IgD-negative memory B cell (primary cell): ENCODE data around the gene SCUBE3. TPM values are rescaled to one million over a fixed set of nuclear protein-coding genes. Genes with fewer than 3 reads are reported as not detected.

ENCODE experiments used
- H3K27ac Mint-ChIP-seq, 3 donors: one replicate each; pipeline ENCODE4 v1.8.0; 2020 to 2022; ENCODE audit warnings: mild to moderate bottlenecking in 3 of 3, mixed read lengths in 3 of 3, moderate library complexity in 1 of 3
- H3K27me3 Mint-ChIP-seq: one replicate; pipeline ENCODE4 v1.8.0; 2021; ENCODE audit warnings: mixed read lengths
- H3K36me3 Mint-ChIP-seq: one replicate; pipeline ENCODE4 v1.8.0; 2020; ENCODE audit warnings: mild to moderate bottlenecking, mixed read lengths
- H3K4me1 Mint-ChIP-seq, 3 donors: one replicate each; pipeline ENCODE4 v1.8.0; 2020 to 2022; ENCODE audit warnings: mixed read lengths in 3 of 3, mild to moderate bottlenecking in 1 of 3
- H3K4me3 Mint-ChIP-seq, 4 donors: one replicate each; pipeline ENCODE4 v1.8.0; 2020 to 2022; ENCODE audit warnings: mild to moderate bottlenecking in 4 of 4, mixed read lengths in 4 of 4, moderate library complexity in 3 of 4
- H3K9me3 Mint-ChIP-seq, 3 donors: one replicate each; pipeline ENCODE4 v1.8.0; 2020 to 2021; ENCODE audit warnings: mixed read lengths in 3 of 3, mild to moderate bottlenecking in 1 of 3
- polyA plus RNA-seq: library from polyadenylated mRNA; unstranded; fragments of 300-500 nt; fragmentation: Illumina TruSeq; gene quantifications from one replicate; pipeline ENCODE4 v1.2.3, GENCODE V29; 2021

The SCUBE3 gene
- polyA plus RNA-seq, 1 donor from 2014 or later, result 0.09 TPM

DNA sequence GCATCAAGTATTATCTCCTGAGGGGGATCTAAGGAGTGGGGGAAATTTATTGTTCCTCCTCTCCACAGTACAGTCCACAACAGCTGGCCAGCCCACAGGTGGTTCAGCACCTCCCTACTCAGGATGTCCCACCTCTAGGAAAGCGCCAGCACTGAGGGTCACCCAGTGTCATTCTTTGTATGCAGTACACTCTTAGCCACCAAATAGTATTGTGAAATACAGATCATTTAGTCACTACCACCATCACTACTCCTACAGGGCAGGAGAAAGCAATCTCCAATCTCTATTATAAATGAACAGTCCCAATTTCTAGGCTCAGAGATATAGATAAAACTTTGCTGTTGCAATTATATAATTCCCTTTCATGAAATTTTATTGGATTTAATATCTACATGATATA is 39.5 kb downstream of the SCUBE3 start:
- Mint-ChIP-seq H3K27me3 (no peaks in the 10 kb centered on the region), H3K36me3 (no peaks in the 10 kb centered on the region), H3K4me1 (peaks cover 5 to 15% (median 8%) of the 10 kb centered on the region in 3 donors), H3K4me3 (peak overlapping the region in 1 of 4 donors; percentile 52), H3K27ac (no peak overlapping the region), H3K9me3 (no peaks in the 10 kb centered on the region)

DNA sequence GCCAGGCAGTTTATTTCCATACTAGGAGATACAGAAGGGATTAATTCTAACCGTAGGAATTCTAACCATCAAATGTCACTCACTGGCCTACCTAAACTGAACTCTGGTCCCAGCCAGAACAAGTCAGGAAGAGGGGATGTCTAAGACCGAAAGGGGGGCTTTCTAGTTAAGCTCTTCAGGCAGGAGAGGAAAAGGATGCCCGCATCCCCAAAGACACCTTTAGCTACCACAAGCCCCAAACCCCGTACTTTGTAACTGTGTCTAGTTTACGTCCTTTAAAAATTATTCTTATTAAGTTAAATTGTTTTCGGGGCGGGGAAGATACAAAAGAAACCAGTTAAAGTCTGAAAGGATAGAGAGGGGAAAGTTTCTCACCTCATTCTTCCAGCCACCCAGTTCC is 44.6 kb downstream of the SCUBE3 start:
- Mint-ChIP-seq H3K4me1 (peaks cover 18 to 43% (median 36%) of the 10 kb centered on the region in 3 donors), H3K27ac (peak overlapping the region; percentile 96 to 97 (median 96)), H3K9me3 (no peaks in the 10 kb centered on the region), H3K27me3 (no peaks in the 10 kb centered on the region), H3K36me3 (no peaks in the 10 kb centered on the region), H3K4me3 (peak overlapping the region; percentile 90 to 100 (median 98))

DNA sequence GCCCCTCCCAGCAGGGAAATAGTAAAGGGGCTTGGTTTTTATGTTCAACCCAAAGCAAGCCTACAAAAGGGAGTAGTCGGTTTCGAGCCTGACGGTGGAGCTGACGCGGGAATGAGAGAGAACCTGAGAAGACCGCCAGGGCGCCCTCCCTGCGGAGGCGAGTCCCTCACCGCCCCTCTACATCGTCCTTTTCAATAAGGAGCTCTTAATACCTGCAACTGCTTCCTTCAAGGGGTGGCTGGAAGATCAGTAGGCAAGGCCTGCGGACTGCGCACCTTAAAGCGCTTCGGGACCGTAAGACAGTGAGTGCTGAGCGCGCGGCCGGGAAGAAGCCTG is 45.1 kb downstream of the SCUBE3 start:
- H3K36me3 Mint-ChIP-seq, result no peaks in the 10 kb centered on the region
- peak overlapping the region; percentile 90 to 100 (median 98) for H3K4me3 Mint-ChIP-seq
- H3K27me3 Mint-ChIP-seq, result no peaks in the 10 kb centered on the region
- no peaks in the 10 kb centered on the region for H3K9me3 Mint-ChIP-seq
- H3K4me1 Mint-ChIP-seq, result peaks cover 18 to 44% (median 38%) of the 10 kb centered on the region in 3 donors
- H3K27ac Mint-ChIP-seq, result peak overlapping the region; percentile 96 to 97 (median 96)

DNA sequence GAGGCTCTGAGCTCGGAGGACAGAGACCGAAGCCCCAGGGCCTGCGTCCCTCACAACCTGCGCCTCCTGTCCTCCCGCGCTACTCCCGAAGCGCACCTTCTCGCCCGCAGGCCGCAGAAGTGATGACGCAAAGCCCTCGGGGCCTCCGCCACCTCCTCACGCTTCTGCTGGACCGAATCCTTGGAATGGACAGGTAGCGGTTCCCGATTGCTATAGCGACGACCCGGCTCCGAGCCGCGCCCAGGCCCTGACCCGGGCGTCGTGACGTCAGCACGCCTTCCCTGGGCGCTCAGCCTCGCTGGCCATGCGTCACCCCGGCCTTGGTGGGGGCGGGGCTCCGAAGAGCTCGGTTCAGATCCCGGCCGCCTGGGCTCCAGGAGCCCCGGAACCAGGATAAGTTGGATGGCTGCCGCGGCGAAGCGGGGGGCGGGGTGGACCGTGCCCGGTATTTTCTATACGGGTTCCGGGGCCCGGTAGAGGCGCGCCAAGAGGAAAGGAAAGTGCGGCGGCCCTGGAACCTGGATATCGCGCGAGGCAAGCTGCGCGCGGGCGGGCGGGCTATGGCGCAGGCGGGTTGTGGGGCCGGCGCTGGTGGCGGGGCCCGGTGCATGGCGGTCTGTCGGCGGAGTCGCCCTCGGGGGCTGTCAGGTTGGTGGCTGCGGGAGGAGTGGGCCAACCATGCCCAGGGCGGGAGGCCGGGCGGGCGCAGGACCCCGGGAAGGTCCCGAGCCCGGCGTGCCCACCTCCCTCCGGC is 45.6 kb downstream of the SCUBE3 start, which contains the start of gene ZNF76:
ZNF76 (plus strand) TSS at position 542 of the 754 bp plus-strand sequence. CDS start 21,417 bp downstream, outside the sequence.
- H3K27me3 Mint-ChIP-seq, result peaks cover 2% of the 10 kb centered on the region
- peaks cover 24 to 49% (median 43%) of the 10 kb centered on the region in 3 donors for H3K4me1 Mint-ChIP-seq
- H3K9me3 Mint-ChIP-seq, result no peaks in the 10 kb centered on the region
- peak within 1 kb of the TSS; percentile 90 to 100 (median 98) for H3K4me3 Mint-ChIP-seq
- peak within 1 kb of the TSS; percentile 96 to 97 (median 96) for H3K27ac Mint-ChIP-seq
- H3K36me3 Mint-ChIP-seq, result no peaks in the 10 kb centered on the region

DNA sequence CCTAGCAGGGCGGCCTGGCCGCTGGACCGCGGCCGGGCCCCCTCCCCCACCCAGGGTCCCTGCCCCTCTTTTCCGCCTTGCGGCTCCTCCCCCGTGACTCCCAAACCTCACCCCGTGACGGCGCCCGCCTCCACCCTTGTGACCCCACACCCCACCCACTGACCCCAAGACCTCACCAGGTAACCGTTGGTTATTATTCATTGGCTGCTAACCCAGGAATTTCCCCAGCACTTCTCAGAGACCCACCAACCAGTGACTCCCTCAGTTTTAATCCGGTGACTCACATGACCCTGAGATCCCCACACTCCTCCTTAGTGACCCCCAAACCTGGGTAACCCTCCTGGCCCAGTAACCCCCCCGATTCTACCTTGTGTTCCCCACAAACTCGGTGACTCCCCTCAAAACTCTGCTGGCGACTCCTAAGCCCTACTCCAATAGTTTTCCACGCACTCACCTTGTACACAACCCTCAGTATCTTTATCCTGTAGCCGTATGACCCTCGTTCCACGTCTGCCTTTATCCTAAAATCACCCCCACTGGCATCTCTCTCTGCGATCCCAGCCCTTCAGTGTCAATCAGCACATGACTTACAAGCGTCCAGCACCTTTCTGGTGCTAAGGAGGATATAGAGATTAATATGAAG is 46.3 kb downstream of the SCUBE3 start:
- Mint-ChIP-seq H3K4me1 (peaks cover 27 to 51% (median 49%) of the 10 kb centered on the region in 3 donors), H3K4me3 (peak overlapping the region; percentile 82 to 100 (median 90)), H3K27ac (peak overlapping the region; percentile 94 to 96 (median 96))

DNA sequence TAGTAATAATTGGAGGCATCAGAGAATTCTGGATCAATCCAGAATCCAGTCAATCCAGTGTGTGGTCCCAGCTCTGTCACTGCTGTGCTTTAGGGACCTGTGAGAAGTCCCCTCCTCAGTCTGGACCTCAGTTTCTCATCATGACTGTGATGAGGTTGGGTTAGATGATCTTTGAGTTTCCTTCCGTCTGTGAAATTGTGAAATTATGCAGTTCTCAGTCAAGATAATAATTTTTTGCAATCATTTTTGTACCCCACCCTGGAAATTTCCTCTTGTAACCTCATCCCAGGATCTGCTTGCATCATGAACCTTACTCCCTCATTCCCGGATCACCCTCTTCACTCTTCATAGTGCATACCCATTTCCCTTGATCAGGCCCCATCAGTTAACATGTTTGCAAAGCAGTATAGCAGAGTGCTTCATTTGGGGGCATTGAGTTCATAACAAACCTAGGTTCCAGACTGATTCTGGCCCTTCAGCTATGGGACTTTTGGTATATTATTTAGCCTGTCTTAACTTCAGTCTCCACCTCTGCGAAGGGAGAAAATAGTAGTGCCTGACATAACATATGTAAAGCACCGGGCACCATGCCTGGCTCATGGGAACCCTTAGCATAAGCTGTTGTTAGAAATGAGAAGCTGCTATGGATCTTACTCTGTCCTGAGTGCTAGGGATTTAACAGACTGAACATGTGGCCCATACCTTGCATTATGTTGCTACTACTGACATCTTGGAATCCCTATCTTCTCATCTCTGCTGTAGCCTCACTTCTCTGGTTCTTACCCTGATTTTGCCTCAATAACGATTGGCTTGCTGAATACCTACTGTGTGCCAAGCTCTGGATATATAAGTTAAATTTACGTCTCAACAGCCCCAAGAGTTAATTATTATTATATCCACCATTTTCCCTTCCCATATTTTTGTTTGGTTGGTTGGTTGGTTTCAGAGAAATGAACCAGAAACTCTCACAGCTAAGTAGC is 47.1 kb downstream of the SCUBE3 start:
- no peaks in the 10 kb centered on the region for H3K36me3 Mint-ChIP-seq
- H3K9me3 Mint-ChIP-seq, result no peaks in the 10 kb centered on the region
- peak overlapping the region; percentile 94 to 96 (median 96) for H3K27ac Mint-ChIP-seq
- peaks cover 32 to 56% (median 53%) of the 10 kb centered on the region in 3 donors for H3K4me1 Mint-ChIP-seq
- H3K4me3 Mint-ChIP-seq, result peak overlapping the region; percentile 82 to 100 (median 90)
- H3K27me3 Mint-ChIP-seq, result peaks cover 2% of the 10 kb centered on the region

More for the DNA sequence above, 46.3 kb downstream of the SCUBE3 start:
- peaks cover 2% of the 10 kb centered on the region for H3K27me3 Mint-ChIP-seq
- no peaks in the 10 kb centered on the region for H3K9me3 Mint-ChIP-seq
- H3K36me3 Mint-ChIP-seq, result no peaks in the 10 kb centered on the region

DNA sequence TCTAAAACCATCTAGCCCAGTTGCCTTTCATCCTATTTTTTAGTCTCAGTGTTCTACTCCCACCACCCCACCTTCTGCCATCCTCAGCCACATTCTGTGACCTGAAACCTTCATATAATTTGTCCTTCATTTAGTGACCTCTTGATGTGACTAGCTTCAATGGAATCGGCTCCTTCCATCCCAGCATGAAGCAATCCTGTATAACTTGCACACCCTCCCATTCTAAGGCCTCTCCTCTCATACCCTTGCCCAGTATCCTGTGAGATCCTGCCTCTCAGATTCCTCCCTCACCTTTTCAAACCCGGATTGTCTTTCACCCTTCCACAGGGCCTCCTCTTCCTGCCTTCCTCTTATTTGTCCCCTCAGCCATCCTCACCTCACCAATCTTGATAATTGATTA is 48.8 kb downstream of the SCUBE3 start:
- Mint-ChIP-seq H3K4me3 (peak overlapping the region in 1 of 4 donors; percentile 90), H3K4me1 (peaks cover 33 to 54% (median 52%) of the 10 kb centered on the region in 3 donors), H3K36me3 (no peaks in the 10 kb centered on the region), H3K9me3 (no peaks in the 10 kb centered on the region), H3K27me3 (peaks cover 2% of the 10 kb centered on the region), H3K27ac (peak overlapping the region in 2 of 3 donors; percentile 25 to 96)

DNA sequence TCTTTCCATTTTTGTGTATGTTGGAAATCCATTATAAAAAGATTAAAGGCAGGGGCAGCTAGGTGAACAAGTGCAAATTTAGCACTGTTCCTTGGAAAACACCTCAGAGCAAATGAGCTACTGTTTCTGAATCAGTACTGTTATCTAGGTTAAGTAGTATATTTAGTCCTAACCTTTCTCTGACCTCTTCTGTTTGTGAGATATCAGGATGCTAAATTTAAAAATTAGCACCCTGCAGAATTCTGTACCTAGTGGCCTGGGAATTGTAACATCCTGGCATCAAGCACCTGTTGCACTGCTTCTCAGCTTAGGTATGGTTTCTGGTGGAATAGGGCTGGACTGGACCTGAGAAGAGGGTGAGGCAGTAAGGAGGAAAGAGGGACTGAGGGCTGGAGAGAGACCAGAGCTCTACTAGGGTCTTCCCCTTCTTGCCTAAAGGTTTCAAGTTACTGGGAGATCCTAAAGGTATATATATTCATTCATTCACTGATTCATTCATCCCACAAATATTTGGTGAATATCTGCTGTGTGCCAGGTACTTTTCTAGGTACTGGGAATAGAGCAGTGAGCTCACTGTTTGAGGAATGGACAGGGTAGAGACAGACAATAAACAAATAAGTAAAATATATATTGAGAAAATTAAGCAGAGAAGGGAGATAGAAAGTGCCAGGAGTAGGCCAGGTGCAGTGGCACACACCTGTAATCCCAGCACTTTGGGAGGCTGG is 51.0 kb downstream of the SCUBE3 start:
- H3K27me3 Mint-ChIP-seq, result peaks cover 2% of the 10 kb centered on the region
- no peaks in the 10 kb centered on the region for H3K9me3 Mint-ChIP-seq
- peak overlapping the region in 1 of 3 donors; percentile 96 for H3K27ac Mint-ChIP-seq
- peak overlapping the region in 1 of 4 donors; percentile 63 for H3K4me3 Mint-ChIP-seq
- H3K4me1 Mint-ChIP-seq, result peaks cover 29 to 53% (median 47%) of the 10 kb centered on the region in 3 donors
- no peaks in the 10 kb centered on the region for H3K36me3 Mint-ChIP-seq

DNA sequence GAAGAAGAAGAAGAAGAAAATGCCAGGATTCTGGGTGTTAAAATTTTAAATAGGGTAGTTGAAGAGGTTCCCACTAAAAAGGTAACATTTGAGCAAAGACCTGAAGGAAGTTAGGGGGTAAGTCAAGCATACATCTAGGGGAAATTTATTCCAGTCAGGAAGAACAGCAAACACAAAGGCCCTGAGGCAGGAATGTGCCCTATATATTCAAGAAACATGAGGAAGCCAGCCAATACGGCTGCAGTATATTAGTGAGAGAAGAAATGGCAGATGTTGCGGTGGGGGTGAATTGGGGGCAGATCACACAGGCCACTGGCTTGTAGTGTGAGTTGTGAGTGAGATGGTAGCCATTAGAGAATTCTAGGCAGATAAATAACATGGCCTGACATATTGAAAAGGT is 51.8 kb downstream of the SCUBE3 start:
- Mint-ChIP-seq H3K4me3 (no peak overlapping the region), H3K4me1 (peaks cover 25 to 47% (median 42%) of the 10 kb centered on the region in 3 donors), H3K9me3 (no peaks in the 10 kb centered on the region), H3K36me3 (no peaks in the 10 kb centered on the region), H3K27ac (peak overlapping the region in 1 of 3 donors; percentile 41), H3K27me3 (peaks cover 2% of the 10 kb centered on the region)

DNA sequence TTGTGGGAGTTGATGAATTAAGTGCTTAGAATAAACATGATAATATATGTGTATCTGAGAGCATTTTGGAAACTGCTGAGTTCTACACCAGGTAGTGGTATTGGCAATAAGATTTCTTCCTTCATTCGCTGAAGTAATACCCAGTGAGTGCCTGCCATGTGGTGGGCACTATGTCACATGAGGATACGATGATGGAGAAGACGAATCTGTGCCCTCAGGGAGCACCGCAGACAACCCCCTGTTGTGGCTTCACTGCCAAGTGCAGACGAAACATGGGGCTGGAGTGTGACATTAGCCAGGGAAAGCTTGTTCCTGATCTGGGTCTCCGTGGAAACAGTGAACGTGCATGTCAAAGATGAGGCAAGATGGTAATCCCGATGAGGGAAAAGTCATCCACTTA is 53.7 kb downstream of the SCUBE3 start:
- peaks cover 19 to 30% (median 27%) of the 10 kb centered on the region in 3 donors for H3K4me1 Mint-ChIP-seq

DNA sequence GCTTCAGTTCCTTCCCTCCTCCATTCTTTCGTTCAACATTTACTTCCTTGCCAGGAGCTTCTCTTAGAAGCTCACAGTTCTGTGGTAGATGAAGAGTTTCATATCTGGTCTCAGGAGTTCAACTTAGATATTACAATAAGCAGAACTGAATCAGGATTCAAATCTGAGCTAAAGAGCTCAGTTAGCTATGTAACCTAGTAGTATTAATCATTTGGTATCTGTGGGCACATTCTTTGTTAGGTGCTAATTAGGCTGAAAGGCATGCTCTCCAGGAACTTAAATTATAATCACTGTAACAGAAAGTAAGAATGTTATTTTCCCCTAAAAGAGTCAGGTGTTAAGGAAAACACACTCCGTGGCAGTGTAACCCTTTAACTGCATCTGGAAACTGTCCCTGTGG is 54.1 kb downstream of the SCUBE3 start:
- Mint-ChIP-seq H3K9me3 (no peaks in the 10 kb centered on the region), H3K36me3 (no peaks in the 10 kb centered on the region), H3K27ac (no peak overlapping the region), H3K4me1 (peaks cover 15 to 26% (median 23%) of the 10 kb centered on the region in 3 donors), H3K4me3 (no peak overlapping the region), H3K27me3 (peaks cover 2% of the 10 kb centered on the region)

More for the DNA sequence above, 53.7 kb downstream of the SCUBE3 start:
- Mint-ChIP-seq H3K27me3 (peaks cover 2% of the 10 kb centered on the region), H3K27ac (no peak overlapping the region), H3K9me3 (no peaks in the 10 kb centered on the region), H3K36me3 (no peaks in the 10 kb centered on the region), H3K4me3 (no peak overlapping the region)

DNA sequence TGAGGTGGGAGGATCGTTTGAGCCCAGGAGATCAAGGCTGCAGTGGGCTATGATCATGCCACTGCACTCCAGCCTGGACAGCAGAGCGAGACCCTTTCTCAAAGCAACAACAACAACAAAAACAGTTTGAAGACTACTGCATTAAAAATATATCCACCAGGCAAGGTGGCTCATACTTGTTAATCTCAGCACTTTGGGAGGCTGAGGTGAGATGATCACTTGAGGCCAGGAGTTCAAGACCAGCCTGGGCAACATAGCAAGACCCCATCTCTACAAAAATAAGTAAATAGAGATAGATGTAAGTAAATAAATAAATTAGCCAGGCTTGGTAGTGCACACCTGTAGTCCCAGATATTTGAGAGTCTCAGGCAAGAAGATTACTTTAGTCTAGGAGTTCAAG is 58.2 kb downstream of the SCUBE3 start:
- Mint-ChIP-seq H3K4me3 (no peak overlapping the region), H3K27me3 (no peaks in the 10 kb centered on the region), H3K4me1 (peaks cover 1 to 7% (median 3%) of the 10 kb centered on the region in 3 donors), H3K27ac (no peak overlapping the region), H3K9me3 (no peaks in the 10 kb centered on the region), H3K36me3 (no peaks in the 10 kb centered on the region)

DNA sequence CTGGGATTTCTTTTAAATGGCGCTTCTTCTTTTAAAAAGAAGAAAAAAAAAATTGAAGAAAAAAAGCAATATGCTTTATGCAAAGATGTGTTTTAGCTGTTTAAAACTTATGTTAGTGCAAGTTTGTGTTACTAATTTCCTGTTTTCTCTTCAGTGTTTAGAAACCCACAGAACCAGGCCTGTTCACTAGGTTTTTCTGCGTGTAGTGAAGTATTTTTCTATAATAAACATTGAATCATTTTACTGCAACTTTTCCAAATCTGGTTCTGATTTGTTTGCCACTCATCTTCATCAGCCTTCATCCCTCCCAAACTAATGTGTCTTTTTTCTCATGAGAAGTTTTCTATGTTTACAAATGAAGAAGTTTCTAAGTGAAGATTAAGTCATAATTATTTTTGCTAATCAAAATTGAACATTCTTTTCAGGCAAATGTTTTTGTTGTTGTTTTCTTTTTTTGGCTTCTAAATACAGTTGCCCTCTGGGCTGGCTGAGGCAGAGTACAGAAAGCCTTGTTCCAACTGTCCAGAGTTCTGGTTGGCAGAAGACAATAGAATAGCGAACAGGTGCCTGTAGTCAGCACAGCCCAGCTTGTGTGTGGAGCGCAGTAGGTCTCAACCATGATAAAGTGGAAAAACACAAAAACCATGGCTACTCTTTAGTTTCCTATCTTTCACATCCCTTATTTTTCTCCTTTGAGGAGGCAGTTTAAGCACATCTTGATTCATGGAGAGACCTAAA is 60.2 kb downstream of the SCUBE3 start:
- no peaks in the 10 kb centered on the region for H3K9me3 Mint-ChIP-seq
- no peak overlapping the region for H3K27ac Mint-ChIP-seq
- H3K36me3 Mint-ChIP-seq, result no peaks in the 10 kb centered on the region
- no peak overlapping the region for H3K4me3 Mint-ChIP-seq
- peaks cover 1 to 7% (median 6%) of the 10 kb centered on the region in 3 donors for H3K4me1 Mint-ChIP-seq
- H3K27me3 Mint-ChIP-seq, result no peaks in the 10 kb centered on the region
